ENCODE data around the gene LIPC.

The LIPC gene

GRCh38 chr15:58529041-58529440 is 97.2 kb downstream of the LIPC start:
- Histone ChIP-seq H3K4me1 (ENCODE audit: control insufficient read depth, insufficient read depth, low read length) (no peaks in the 10 kb centered on the region), H3K36me3 (ENCODE audit: control insufficient read depth, insufficient read depth, low read length) (no peaks in the 10 kb centered on the region), H3K27ac (ENCODE audit: low read depth, low read length) (no peak overlapping the region), H3K27me3 (ENCODE audit: control insufficient read depth, insufficient read depth, low read length) (no peaks in the 10 kb centered on the region), H3K4me3 (ENCODE audit: low read depth, low read length) (no peak overlapping the region), H3K9ac (ENCODE audit: low read length) (no peak overlapping the region), H3K9me3 (ENCODE audit: control insufficient read depth, insufficient read depth, low read depth, low read length) (no peaks in the 10 kb centered on the region)

- Histone ChIP-seq H3K4me3 (ENCODE audit: low read depth, low read length) (no peak overlapping the region), H3K4me1 (ENCODE audit: control insufficient read depth, insufficient read depth, low read length) (no peaks in the 10 kb centered on the region), H3K9ac (ENCODE audit: low read length) (no peak overlapping the region), H3K36me3 (ENCODE audit: control insufficient read depth, insufficient read depth, low read length) (no peaks in the 10 kb centered on the region), H3K27ac (ENCODE audit: low read depth, low read length) (no peak overlapping the region), H3K27me3 (ENCODE audit: control insufficient read depth, insufficient read depth, low read length) (no peaks in the 10 kb centered on the region), H3K9me3 (ENCODE audit: control insufficient read depth, insufficient read depth, low read depth, low read length) (no peaks in the 10 kb centered on the region)
These were observed 98.3 kb downstream of the LIPC start for GRCh38 chr15:58530056-58530590.

- Histone ChIP-seq H3K9me3 (ENCODE audit: control insufficient read depth, insufficient read depth, low read depth, low read length) (no peaks in the 10 kb centered on the region), H3K4me1 (ENCODE audit: control insufficient read depth, insufficient read depth, low read length) (no peaks in the 10 kb centered on the region), H3K27ac (ENCODE audit: low read depth, low read length) (no peak overlapping the region)
These were observed 100.3 kb downstream of the LIPC start for GRCh38 chr15:58532126-58532525.

GRCh38 chr15:58534556-58534955 is 102.8 kb downstream of the LIPC start:
- Histone ChIP-seq H3K4me3 (ENCODE audit: low read depth, low read length) (no peak overlapping the region), H3K36me3 (ENCODE audit: control insufficient read depth, insufficient read depth, low read length) (no peaks in the 10 kb centered on the region), H3K27me3 (ENCODE audit: control insufficient read depth, insufficient read depth, low read length) (no peaks in the 10 kb centered on the region), H3K4me1 (ENCODE audit: control insufficient read depth, insufficient read depth, low read length) (no peaks in the 10 kb centered on the region), H3K9ac (ENCODE audit: low read length) (no peak overlapping the region), H3K9me3 (ENCODE audit: control insufficient read depth, insufficient read depth, low read depth, low read length) (no peaks in the 10 kb centered on the region), H3K27ac (ENCODE audit: low read depth, low read length) (no peak overlapping the region)

More at GRCh38 chr15:58532126-58532525, 100.3 kb downstream of the LIPC start:
- Histone ChIP-seq H3K36me3 (ENCODE audit: control insufficient read depth, insufficient read depth, low read length) (no peaks in the 10 kb centered on the region), H3K27me3 (ENCODE audit: control insufficient read depth, insufficient read depth, low read length) (no peaks in the 10 kb centered on the region), H3K4me3 (ENCODE audit: low read depth, low read length) (no peak overlapping the region), H3K9ac (ENCODE audit: low read length) (no peak overlapping the region)

- Histone ChIP-seq H3K36me3 (ENCODE audit: control insufficient read depth, insufficient read depth, low read length) (no peaks in the 10 kb centered on the region), H3K27me3 (ENCODE audit: control insufficient read depth, insufficient read depth, low read length) (no peaks in the 10 kb centered on the region), H3K27ac (ENCODE audit: low read depth, low read length) (no peak overlapping the region), H3K4me1 (ENCODE audit: control insufficient read depth, insufficient read depth, low read length) (no peaks in the 10 kb centered on the region), H3K9ac (ENCODE audit: low read length) (no peak overlapping the region), H3K9me3 (ENCODE audit: control insufficient read depth, insufficient read depth, low read depth, low read length) (no peaks in the 10 kb centered on the region), H3K4me3 (ENCODE audit: low read depth, low read length) (no peak overlapping the region)
These were observed 103.5 kb downstream of the LIPC start for GRCh38 chr15:58535337-58535736.

- H3K27ac ChIP-seq (ENCODE audit: low read depth, low read length): no peak overlapping the region
- H3K27me3 ChIP-seq (ENCODE audit: control insufficient read depth, insufficient read depth, low read length): no peaks in the 10 kb centered on the region
- H3K4me3 ChIP-seq (ENCODE audit: low read depth, low read length): no peak overlapping the region
- no peaks in the 10 kb centered on the region for H3K4me1 ChIP-seq (ENCODE audit: control insufficient read depth, insufficient read depth, low read length)
- no peaks in the 10 kb centered on the region for H3K9me3 ChIP-seq (ENCODE audit: control insufficient read depth, insufficient read depth, low read depth, low read length)
- H3K9ac ChIP-seq (ENCODE audit: low read length): no peak overlapping the region
- no peaks in the 10 kb centered on the region for H3K36me3 ChIP-seq (ENCODE audit: control insufficient read depth, insufficient read depth, low read length)
These were observed 104.1 kb downstream of the LIPC start for GRCh38 chr15:58535894-58536293.

GRCh38 chr15:58536414-58536813 is 104.6 kb downstream of the LIPC start:
- no peaks in the 10 kb centered on the region; the same call in 1 of the 2 replicates for H3K4me1 ChIP-seq (ENCODE audit: control insufficient read depth, insufficient read depth, low read length)
- no peaks in the 10 kb centered on the region for H3K9me3 ChIP-seq (ENCODE audit: control insufficient read depth, insufficient read depth, low read depth, low read length)
- no peak overlapping the region for H3K27ac ChIP-seq (ENCODE audit: low read depth, low read length)
- no peak overlapping the region for H3K4me3 ChIP-seq (ENCODE audit: low read depth, low read length)
- no peaks in the 10 kb centered on the region for H3K36me3 ChIP-seq (ENCODE audit: control insufficient read depth, insufficient read depth, low read length)
- H3K9ac ChIP-seq (ENCODE audit: low read length): no peak overlapping the region
- H3K27me3 ChIP-seq (ENCODE audit: control insufficient read depth, insufficient read depth, low read length): no peaks in the 10 kb centered on the region

- Histone ChIP-seq H3K27ac (ENCODE audit: low read depth, low read length) (no peak overlapping the region), H3K4me3 (ENCODE audit: low read depth, low read length) (no peak overlapping the region), H3K27me3 (ENCODE audit: control insufficient read depth, insufficient read depth, low read length) (no peaks in the 10 kb centered on the region), H3K36me3 (ENCODE audit: control insufficient read depth, insufficient read depth, low read length) (no peaks in the 10 kb centered on the region), H3K4me1 (ENCODE audit: control insufficient read depth, insufficient read depth, low read length) (no peaks in the 10 kb centered on the region; the same call in 1 of the 2 replicates), H3K9ac (ENCODE audit: low read length) (no peak overlapping the region), H3K9me3 (ENCODE audit: control insufficient read depth, insufficient read depth, low read depth, low read length) (no peaks in the 10 kb centered on the region)
These were observed 105.2 kb downstream of the LIPC start for GRCh38 chr15:58537033-58537432.

GRCh38 chr15:58538225-58538727 is 106.5 kb downstream of the LIPC start:
- H3K9ac ChIP-seq (ENCODE audit: low read length): no peak overlapping the region
- no peaks in the 10 kb centered on the region for H3K27me3 ChIP-seq (ENCODE audit: control insufficient read depth, insufficient read depth, low read length)
- H3K9me3 ChIP-seq (ENCODE audit: control insufficient read depth, insufficient read depth, low read depth, low read length): no peaks in the 10 kb centered on the region
- no peaks in the 10 kb centered on the region; the same call in 1 of the 2 replicates for H3K4me1 ChIP-seq (ENCODE audit: control insufficient read depth, insufficient read depth, low read length)
- H3K36me3 ChIP-seq (ENCODE audit: control insufficient read depth, insufficient read depth, low read length): no peaks in the 10 kb centered on the region
- H3K4me3 ChIP-seq (ENCODE audit: low read depth, low read length): no peak overlapping the region
- H3K27ac ChIP-seq (ENCODE audit: low read depth, low read length): no peak overlapping the region

GRCh38 chr15:58538901-58539300 is 107.1 kb downstream of the LIPC start:
- Histone ChIP-seq H3K4me3 (ENCODE audit: low read depth, low read length) (no peak overlapping the region), H3K27me3 (ENCODE audit: control insufficient read depth, insufficient read depth, low read length) (no peaks in the 10 kb centered on the region), H3K9ac (ENCODE audit: low read length) (no peak overlapping the region), H3K4me1 (ENCODE audit: control insufficient read depth, insufficient read depth, low read length) (no peaks in the 10 kb centered on the region; the same call in 1 of the 2 replicates), H3K9me3 (ENCODE audit: control insufficient read depth, insufficient read depth, low read depth, low read length) (no peaks in the 10 kb centered on the region), H3K27ac (ENCODE audit: low read depth, low read length) (no peak overlapping the region), H3K36me3 (ENCODE audit: control insufficient read depth, insufficient read depth, low read length) (no peaks in the 10 kb centered on the region)

- H3K36me3 ChIP-seq (ENCODE audit: control insufficient read depth, insufficient read depth, low read length): no peaks in the 10 kb centered on the region
- H3K27ac ChIP-seq (ENCODE audit: low read depth, low read length): no peak overlapping the region
- H3K4me1 ChIP-seq (ENCODE audit: control insufficient read depth, insufficient read depth, low read length): no peaks in the 10 kb centered on the region; the same call in 1 of the 2 replicates
- no peak overlapping the region for H3K4me3 ChIP-seq (ENCODE audit: low read depth, low read length)
- no peak overlapping the region for H3K9ac ChIP-seq (ENCODE audit: low read length)
- no peaks in the 10 kb centered on the region for H3K27me3 ChIP-seq (ENCODE audit: control insufficient read depth, insufficient read depth, low read length)
- no peaks in the 10 kb centered on the region for H3K9me3 ChIP-seq (ENCODE audit: control insufficient read depth, insufficient read depth, low read depth, low read length)
These were observed 107.8 kb downstream of the LIPC start for GRCh38 chr15:58539548-58539947.

Measured in HUES6 (cell line).